OCI-LY7 (cell line): ENCODE measurements around the gene PDRG1. TPM values are rescaled to one million over a fixed set of nuclear protein-coding genes. Genes with fewer than 3 reads are reported as not detected.
A peak's percentile ranks its signal among the peaks of the same experiment; 100 is the strongest.
"Not testable (repeated sequence)": the region's sequence is repeated elsewhere in the genome, so short reads cannot be mapped to it uniquely, and the experiment has no call there.

ENCODE experiments used
- BruUV-seq: library from RNA; stranded (reverse); fragments of 400-500 nt; replicated peaks from 2 replicates; lab custom pipeline; 2021; lab: Mats Ljungman, UMichigan
- CTCF ChIA-PET: fragments of 300-600 bp; sonication (Branson Sonifier 250); formaldehyde crosslinking; loops from one replicate; lab custom pipeline; 2022; ENCODE audit warnings: antibody characterized with exemption; ENCODE audit not compliant: unreplicated experiment; lab: Charles Lee
- POLR2A ChIA-PET: fragments of 300-600 bp; sonication (Branson Sonifier 250); formaldehyde crosslinking; loops from one replicate; lab custom pipeline; 2022; ENCODE audit warnings: antibody characterized with exemption; lab: Charles Lee
- DNase-seq: peaks from one replicate; pipeline ENCODE4 v3.0.0-alpha.2; 2015; ENCODE audit warnings: low spot score
- H2AFZ ChIP-seq: fragments of 200-600 bp; sonication (generic), shearing (Covaris generic); 2 replicates; pipeline ENCODE4 v1.6.1; 2014; ENCODE audit warnings: mild to moderate bottlenecking, antibody characterized with exemption, low read length, moderate library complexity
- H3K27ac ChIP-seq: fragments of 200-600 bp; sonication (generic); 2 replicates; pipeline ENCODE4 v1.5.1; 2014; ENCODE audit warnings: mixed run types, low read depth, mild to moderate bottlenecking, moderate library complexity, low read length, inconsistent platforms; ENCODE audit not compliant: poor library complexity, severe bottlenecking
- H3K36me3 ChIP-seq: fragments of 200-600 bp; sonication (generic); 2 replicates; pipeline ENCODE4 v1.6.1; 2014; ENCODE audit warnings: mild to moderate bottlenecking, antibody characterized with exemption, low read length, moderate library complexity, mixed read lengths; ENCODE audit not compliant: insufficient read depth
- H3K4me1 ChIP-seq: fragments of 200-600 bp; sonication (generic); 2 replicates; pipeline ENCODE4 v1.5.1; 2014; ENCODE audit warnings: mild to moderate bottlenecking, low read length; ENCODE audit not compliant: insufficient read depth, poor library complexity, severe bottlenecking
- H3K4me2 ChIP-seq: fragments of 200-600 bp; sonication (generic); 2 replicates; pipeline ENCODE4 v1.6.1; 2014; ENCODE audit warnings: mild to moderate bottlenecking, low read length
- H3K4me3 ChIP-seq: fragments of 200-600 bp; sonication (generic); 2 replicates; pipeline ENCODE4 v1.5.1; 2014; ENCODE audit warnings: mild to moderate bottlenecking, low read depth, low read length; ENCODE audit not compliant: poor library complexity, severe bottlenecking
- H3K79me2 ChIP-seq: fragments of 200-600 bp; sonication (generic); 2 replicates; pipeline ENCODE4 v1.6.1; 2016; ENCODE audit warnings: low read depth, mild to moderate bottlenecking, low read length, moderate library complexity, mixed read lengths; ENCODE audit not compliant: insufficient read depth
- H3K9me2 ChIP-seq: fragments of 200-600 bp; sonication (generic); 2 replicates; pipeline ENCODE4 v1.6.1; 2016; ENCODE audit warnings: mild to moderate bottlenecking, low read length, mixed read lengths; ENCODE audit not compliant: insufficient read depth
- H3K9me3 ChIP-seq: fragments of 200-600 bp; sonication (generic); 2 replicates; pipeline ENCODE4 v1.6.1; 2014; ENCODE audit warnings: mild to moderate bottlenecking, mixed run types, low read length, mixed read lengths
- H4K20me1 ChIP-seq: fragments of 200-600 bp; sonication (generic); 2 replicates; pipeline ENCODE4 v1.6.1; 2014; ENCODE audit warnings: mild to moderate bottlenecking, antibody characterized with exemption, low read length, moderate library complexity, mixed read lengths; ENCODE audit not compliant: insufficient read depth
- EZH2phosphoT487 ChIP-seq: fragments of 200-600 bp; sonication (generic); IDR thresholded peaks from 2 replicates; pipeline ENCODE4 v1.6.1; 2018; ENCODE audit warnings: low read depth, borderline replicate concordance, mild to moderate bottlenecking, mixed run types, antibody characterized with exemption, low read length, moderate library complexity, mixed read lengths
- intact Hi-C: fragments of 100-400 bp; cut with micrococcal nuclease; formaldehyde crosslinking; loops from one replicate; pipeline ENCODE4 v1.10.0; 2022; ENCODE audit not compliant: unreplicated experiment
- total RNA-seq, 2 experiments: library from RNA; depleted of rRNA in 1 of 2; stranded (reverse); fragments of >200 nt in 1 of 2; shearing (Covaris generic) in 1 of 2; gene quantifications; 2 replicates each; pipeline ENCODE4 v1.2.3, GENCODE V29; 2014 to 2022
- TF ChIP-seq, protein P1 (sequence below): fragments of 200-600 bp; sonication (generic); conservative IDR thresholded peaks from 2 replicates; pipeline ENCODE4 v1.5.1; 2014; ENCODE audit warnings: mild to moderate bottlenecking, antibody characterized with exemption, low read length, moderate library complexity, mixed read lengths

PDRG1 gene
- total RNA-seq, 2 experiments from 2014 or later: 9.7 to 22.5 TPM

- H2AFZ ChIP-seq: no peak overlapping the region
- CTCF ChIA-PET: no interaction called here
- no peaks in the 10 kb centered on the region for H3K4me1 ChIP-seq
- H3K27ac ChIP-seq: no peak overlapping the region
- no peaks in the 10 kb centered on the region for H3K36me3 ChIP-seq
- DNase-seq: no peak
- no peaks in the 10 kb centered on the region for H3K79me2 ChIP-seq
- POLR2A ChIA-PET: interaction anchor here (1.1 kb wide), 1 partner anchor 23 kb away, joined by 3 read pairs; no protein-coding TSS in a partner anchor
- intact Hi-C loops: no loop called here
- no peaks in the 10 kb centered on the region for H3K9me2 ChIP-seq
- no peaks in the 10 kb centered on the region for H4K20me1 ChIP-seq
- H3K4me2 ChIP-seq: no peak overlapping the region
- TF ChIP-seq EZH2phosphoT487: no peak
- TF ChIP-seq, protein P1, sequence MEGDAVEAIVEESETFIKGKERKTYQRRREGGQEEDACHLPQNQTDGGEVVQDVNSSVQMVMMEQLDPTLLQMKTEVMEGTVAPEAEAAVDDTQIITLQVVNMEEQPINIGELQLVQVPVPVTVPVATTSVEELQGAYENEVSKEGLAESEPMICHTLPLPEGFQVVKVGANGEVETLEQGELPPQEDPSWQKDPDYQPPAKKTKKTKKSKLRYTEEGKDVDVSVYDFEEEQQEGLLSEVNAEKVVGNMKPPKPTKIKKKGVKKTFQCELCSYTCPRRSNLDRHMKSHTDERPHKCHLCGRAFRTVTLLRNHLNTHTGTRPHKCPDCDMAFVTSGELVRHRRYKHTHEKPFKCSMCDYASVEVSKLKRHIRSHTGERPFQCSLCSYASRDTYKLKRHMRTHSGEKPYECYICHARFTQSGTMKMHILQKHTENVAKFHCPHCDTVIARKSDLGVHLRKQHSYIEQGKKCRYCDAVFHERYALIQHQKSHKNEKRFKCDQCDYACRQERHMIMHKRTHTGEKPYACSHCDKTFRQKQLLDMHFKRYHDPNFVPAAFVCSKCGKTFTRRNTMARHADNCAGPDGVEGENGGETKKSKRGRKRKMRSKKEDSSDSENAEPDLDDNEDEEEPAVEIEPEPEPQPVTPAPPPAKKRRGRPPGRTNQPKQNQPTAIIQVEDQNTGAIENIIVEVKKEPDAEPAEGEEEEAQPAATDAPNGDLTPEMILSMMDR: no peak
- H3K4me3 ChIP-seq: no peak overlapping the region
- no peaks in the 10 kb centered on the region for H3K9me3 ChIP-seq
- BruUV-seq: no TSS peak
Observed at GRCh38 chr20:31918466-31919105, 33.3 kb downstream of the PDRG1 start.

DNA sequence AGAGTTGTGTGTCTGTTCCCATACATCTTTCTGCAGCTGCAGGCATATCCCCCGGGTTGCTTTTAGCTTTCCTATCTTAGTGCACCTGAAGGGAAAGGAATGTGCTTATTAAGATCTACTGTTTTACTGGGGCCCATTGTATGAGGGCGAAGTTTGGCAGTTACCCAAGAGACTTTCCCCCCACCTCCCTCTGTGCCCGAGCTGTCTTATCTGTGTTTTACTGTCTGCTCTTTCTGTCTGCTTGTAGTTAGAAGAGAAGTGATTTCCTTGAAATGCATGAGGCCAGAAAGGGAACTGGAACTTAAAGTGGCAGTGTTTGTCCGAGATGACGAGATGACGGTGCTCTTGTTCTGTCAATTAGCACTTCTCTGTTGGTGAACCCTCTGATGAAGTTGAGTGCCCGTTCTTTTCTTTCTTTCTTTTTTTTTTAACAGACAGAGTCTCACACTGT lies 33.9 kb downstream of the PDRG1 start:
- H3K79me2 ChIP-seq, H3K27ac ChIP-seq, H3K4me1 ChIP-seq, H4K20me1 ChIP-seq, BruUV-seq, intact Hi-C loops, H3K36me3 ChIP-seq, H3K4me3 ChIP-seq, H3K9me2 ChIP-seq, CTCF ChIA-PET, H3K9me3 ChIP-seq, POLR2A ChIA-PET, H3K4me2 ChIP-seq, H2AFZ ChIP-seq: not testable (repeated sequence)
- DNase-seq: peak; percentile 5

- Histone ChIP-seq H3K27ac (no peak overlapping the region), H3K4me3 (no peak overlapping the region), H3K4me2 (no peak overlapping the region), H2AFZ (no peak overlapping the region), H3K9me3 (no peaks in the 10 kb centered on the region), H3K4me1 (no peaks in the 10 kb centered on the region), H3K9me2 (no peaks in the 10 kb centered on the region), H3K79me2 (no peaks in the 10 kb centered on the region), H3K36me3 (no peaks in the 10 kb centered on the region), H4K20me1 (no peaks in the 10 kb centered on the region)
- intact Hi-C loops: no loop called here
- BruUV-seq: no TSS peak
- ChIA-PET CTCF (no interaction called here), POLR2A (no interaction called here)
- TF ChIP-seq, protein P1: no peak
- TF ChIP-seq EZH2phosphoT487: no peak
- DNase-seq: no peak
Observed at GRCh38 chr20:31916708-31917107, 35.1 kb downstream of the PDRG1 start.
